Measurements from ENCODE around the gene AKAP13.

GRCh38 chr15:85545752-85546151, 165.3 kb downstream of the AKAP13 start:
- no peak for TF ChIP-seq POLR2A (IDR thresholded peaks at IDR 0.05)
- no peak for TF ChIP-seq CTCF (IDR thresholded peaks at IDR 0.05)
